Chondrocyte (in vitro differentiated cells): ENCODE results near the gene KRTAP3-1. TPM values are rescaled to one million over a fixed set of nuclear protein-coding genes. Genes with fewer than 3 reads are reported as not detected.
"Not testable (repeated sequence)": the region's sequence is repeated elsewhere in the genome, so short reads cannot be mapped to it uniquely, and the experiment has no call there.

Source experiments
- DNase-seq: peaks from one replicate; pipeline ENCODE4 v3.0.0; 2021; ENCODE audit warnings: mixed read lengths, low spot score
- H3K27ac Mint-ChIP-seq: one replicate; pipeline ENCODE4 v1.8.0; 2021; ENCODE audit warnings: mild to moderate bottlenecking, moderate library complexity, mixed read lengths; ENCODE audit not compliant: unreplicated experiment
- H3K27me3 Mint-ChIP-seq: 2 replicates; pipeline ENCODE4 v1.8.0; 2021; ENCODE audit warnings: low read depth, mixed read lengths
- H3K36me3 Mint-ChIP-seq: 2 replicates; pipeline ENCODE4 v1.8.0; 2021; ENCODE audit warnings: low read depth, mixed read lengths
- H3K4me1 Mint-ChIP-seq: 2 replicates; pipeline ENCODE4 v1.8.0; 2021; ENCODE audit warnings: low read depth, mild to moderate bottlenecking, mixed read lengths
- H3K4me3 Mint-ChIP-seq: one replicate; pipeline ENCODE4 v1.8.0; 2021; ENCODE audit warnings: mild to moderate bottlenecking, moderate library complexity, mixed read lengths; ENCODE audit not compliant: unreplicated experiment
- H3K9me3 Mint-ChIP-seq: 2 replicates; pipeline ENCODE4 v1.8.0; 2021; ENCODE audit warnings: low read depth, mixed read lengths
- CTCF ChIP-seq: fragments of 200-600 bp; sonication (generic); IDR thresholded peaks from 2 replicates; pipeline ENCODE4 v1.5.0; 2021; ENCODE audit warnings: antibody characterized with exemption, mild to moderate bottlenecking, moderate library complexity
- total RNA-seq: library from RNA; stranded (reverse); gene quantifications from 3 replicates; pipeline ENCODE4 v1.2.1, GENCODE V29; 2021

Gene KRTAP3-1
- total RNA-seq, 1 donor from 2014 or later, result not detected

- peaks cover 4% of the 10 kb centered on the region for H3K4me1 Mint-ChIP-seq
- no peak for TF ChIP-seq CTCF
- no peaks in the 10 kb centered on the region for H3K36me3 Mint-ChIP-seq
- H3K27me3 Mint-ChIP-seq, result peaks cover 2% of the 10 kb centered on the region
- no peak overlapping the region for H3K4me3 Mint-ChIP-seq
- H3K9me3 Mint-ChIP-seq, result no peaks in the 10 kb centered on the region
- no peak for DNase-seq
- H3K27ac Mint-ChIP-seq, result no peak overlapping the region
Measured at GRCh38 chr17:41009301-41009760, 403 bp upstream of the KRTAP3-1 start.

- Mint-ChIP-seq H3K36me3 (no peaks in the 10 kb centered on the region), H3K27me3 (peaks cover 2% of the 10 kb centered on the region), H3K4me3 (no peak overlapping the region), H3K27ac (no peak overlapping the region), H3K9me3 (no peaks in the 10 kb centered on the region), H3K4me1 (peaks cover 3% of the 10 kb centered on the region)
- no peak for TF ChIP-seq CTCF
- no peak for DNase-seq
Measured at GRCh38 chr17:41004397-41004796, 4.5 kb downstream of the KRTAP3-1 start.

GRCh38 chr17:41003926-41004325 lies 5.0 kb downstream of the KRTAP3-1 start:
- Mint-ChIP-seq H3K27ac (no peak overlapping the region), H3K9me3 (no peaks in the 10 kb centered on the region), H3K36me3 (no peaks in the 10 kb centered on the region), H3K27me3 (peaks cover 2% of the 10 kb centered on the region), H3K4me1 (peaks cover 3% of the 10 kb centered on the region), H3K4me3 (no peak overlapping the region)
- DNase-seq, result no peak
- no peak for TF ChIP-seq CTCF

- H3K4me3 Mint-ChIP-seq, result no peak overlapping the region
- no peak overlapping the region for H3K27ac Mint-ChIP-seq
- DNase-seq, result no peak
- no peak for TF ChIP-seq CTCF
- peaks cover 3% of the 10 kb centered on the region for H3K4me1 Mint-ChIP-seq
- no peaks in the 10 kb centered on the region for H3K9me3 Mint-ChIP-seq
- no peaks in the 10 kb centered on the region for H3K36me3 Mint-ChIP-seq
- H3K27me3 Mint-ChIP-seq, result peaks cover 2% of the 10 kb centered on the region
Measured at GRCh38 chr17:41002814-41003213, 6.1 kb downstream of the KRTAP3-1 start.

GRCh38 chr17:41001795-41002194 lies 7.1 kb downstream of the KRTAP3-1 start:
- Mint-ChIP-seq H3K27me3 (peaks cover 2% of the 10 kb centered on the region), H3K9me3 (no peaks in the 10 kb centered on the region), H3K4me3 (no peak overlapping the region), H3K36me3 (no peaks in the 10 kb centered on the region), H3K27ac (no peak overlapping the region), H3K4me1 (peaks cover 3% of the 10 kb centered on the region)
- no peak for TF ChIP-seq CTCF
- no peak for DNase-seq

- DNase-seq, H3K4me1 Mint-ChIP-seq, H3K27me3 Mint-ChIP-seq, H3K27ac Mint-ChIP-seq, H3K4me3 Mint-ChIP-seq, H3K9me3 Mint-ChIP-seq, H3K36me3 Mint-ChIP-seq: not testable (repeated sequence)
Measured at GRCh38 chr17:40999563-40999962, 9.4 kb downstream of the KRTAP3-1 start, which contains the start of gene KRTAP3-2. Gene KRTAP3-2, minus strand, starts transcription at chr17:40999906. Its CDS starts 53 bp downstream, at chr17:40999853.
